Neural cell (in vitro differentiated cells): ENCODE results near the gene DCC. TPM values are rescaled to one million over a fixed set of nuclear protein-coding genes. Genes with fewer than 3 reads are reported as not detected.

Experiments used
- H2AFZ ChIP-seq: fragments of 200-600, 300-800 bp; sonication (generic), shearing (Covaris generic); 2 replicates; pipeline ENCODE4 v1.6.0; 2014; ENCODE audit warnings: low read depth, mild to moderate bottlenecking, antibody characterized with exemption, low read length, moderate library complexity
- H3F3A ChIP-seq: fragments of 200-600 bp; shearing (Covaris generic); 2 replicates; pipeline ENCODE4 v1.6.1; 2016; ENCODE audit warnings: mild to moderate bottlenecking, moderate library complexity, mixed read lengths, antibody characterized with exemption, low read length; ENCODE audit not compliant: insufficient read depth, poor library complexity, severe bottlenecking
- H3K27ac ChIP-seq: fragments of 200-600, 300-800 bp; sonication (generic), shearing (Covaris generic); 2 replicates; pipeline ENCODE4 v1.5.1; 2014; ENCODE audit warnings: mild to moderate bottlenecking, low read length, moderate library complexity
- H3K27me3 ChIP-seq: fragments of 300-800, 200-600 bp; sonication (generic), shearing (Covaris generic); 2 replicates; pipeline ENCODE4 v1.6.0; 2014; ENCODE audit warnings: mild to moderate bottlenecking, low read depth, low read length, moderate library complexity; ENCODE audit not compliant: insufficient read depth
- H3K36me3 ChIP-seq: fragments of 300-800, 200-600 bp; sonication (generic), shearing (Covaris generic); 2 replicates; pipeline ENCODE4 v1.5.1; 2014; ENCODE audit warnings: mild to moderate bottlenecking, antibody characterized with exemption, low read length, moderate library complexity; ENCODE audit not compliant: insufficient read depth
- H3K4me2 ChIP-seq: fragments of 300-800, 200-600 bp; sonication (generic), shearing (Covaris generic); 2 replicates; pipeline ENCODE4 v1.6.0; 2014; ENCODE audit warnings: mild to moderate bottlenecking, low read length
- H3K4me3 ChIP-seq: fragments of 300-800, 200-600 bp; sonication (generic), shearing (Covaris generic); 2 replicates; pipeline ENCODE4 v1.5.1; 2014; ENCODE audit warnings: mild to moderate bottlenecking, low read length, moderate library complexity
- H3K79me2 ChIP-seq: fragments of 200-600 bp; shearing (Covaris generic); replicated peaks from 2 replicates; pipeline ENCODE4 v1.6.0; 2014; ENCODE audit warnings: mild to moderate bottlenecking, low read length, moderate library complexity; ENCODE audit not compliant: insufficient read depth
- H3K9ac ChIP-seq: fragments of 300-800, 200-600 bp; sonication (generic), shearing (Covaris generic); 2 replicates; pipeline ENCODE4 v1.6.1; 2016; ENCODE audit warnings: mild to moderate bottlenecking, low read length, mixed read lengths
- H3K9me2 ChIP-seq: fragments of 200-600 bp; shearing (Covaris generic); 2 replicates; pipeline ENCODE4 v1.6.1; 2016; ENCODE audit warnings: mild to moderate bottlenecking, low read length, mixed read lengths; ENCODE audit not compliant: insufficient read depth
- H3K9me3 ChIP-seq: fragments of 200-600, 300-800 bp; sonication (generic), shearing (Covaris generic); 2 replicates; pipeline ENCODE4 v1.6.1; 2016; ENCODE audit warnings: mild to moderate bottlenecking, mixed run types, low read length, moderate library complexity, mixed read lengths
- H4K20me1 ChIP-seq: fragments of 200-600 bp; shearing (Covaris generic); 2 replicates; pipeline ENCODE4 v1.6.1; 2016; ENCODE audit warnings: mild to moderate bottlenecking, mixed run types; ENCODE audit not compliant: insufficient read depth
- EP300 ChIP-seq: fragments of 450-650 bp; conservative IDR thresholded peaks from 2 replicates; pipeline ENCODE4 v1.6.1; 2014; ENCODE audit warnings: antibody characterized with exemption, mild to moderate bottlenecking, moderate library complexity; ENCODE audit not compliant: poor library complexity, severe bottlenecking
- EZH2 ChIP-seq: fragments of 200-600, 300-800 bp; shearing (Covaris generic), sonication (generic); IDR thresholded peaks from 2 replicates; pipeline ENCODE4 v1.6.1; 2014; ENCODE audit warnings: antibody characterized with exemption, low read length, borderline replicate concordance, mild to moderate bottlenecking; ENCODE audit not compliant: insufficient read depth, poor library complexity, severe bottlenecking
- MXI1 ChIP-seq: fragments of 450-650 bp; conservative IDR thresholded peaks from 2 replicates; pipeline ENCODE4 v1.6.1; 2014; ENCODE audit warnings: antibody characterized with exemption, mild to moderate bottlenecking; ENCODE audit not compliant: poor library complexity, severe bottlenecking
- POLR2AphosphoS5 ChIP-seq: IDR thresholded peaks from 2 replicates; pipeline ENCODE4 v1.6.1; 2012
- RAD21 ChIP-seq: fragments of 450-650 bp; conservative IDR thresholded peaks from 2 replicates; pipeline ENCODE4 v1.6.1; 2014; ENCODE audit warnings: antibody characterized with exemption, mild to moderate bottlenecking, moderate library complexity
- SMC3 ChIP-seq: fragments of 450-650 bp; conservative IDR thresholded peaks from 2 replicates; pipeline ENCODE4 v1.6.1; 2014; ENCODE audit warnings: antibody characterized with exemption, mild to moderate bottlenecking, moderate library complexity; ENCODE audit not compliant: poor library complexity
- TAF1 ChIP-seq: IDR thresholded peaks from 2 replicates; pipeline ENCODE4 v1.6.1; 2012; ENCODE audit warnings: low read depth
- polyA plus RNA-seq: library from polyadenylated mRNA; depleted of rRNA; stranded (reverse); fragments of >200 nt; gene quantifications from 2 replicates; pipeline ENCODE4 v1.2.3, GENCODE V29; 2014
- TF ChIP-seq, protein P1 (sequence below): IDR thresholded peaks from 2 replicates; pipeline ENCODE4 v1.6.1; 2012; ENCODE audit warnings: borderline replicate concordance
- TF ChIP-seq, protein P2 (sequence below): fragments of 450-650 bp; IDR thresholded peaks from 2 replicates; pipeline ENCODE4 v1.5.1; 2014; ENCODE audit warnings: antibody characterized with exemption, mild to moderate bottlenecking, moderate library complexity; ENCODE audit not compliant: poor library complexity, severe bottlenecking

DCC gene
- polyA plus RNA-seq, 1 donor from 2014 or later = 40.7 TPM

DNA sequence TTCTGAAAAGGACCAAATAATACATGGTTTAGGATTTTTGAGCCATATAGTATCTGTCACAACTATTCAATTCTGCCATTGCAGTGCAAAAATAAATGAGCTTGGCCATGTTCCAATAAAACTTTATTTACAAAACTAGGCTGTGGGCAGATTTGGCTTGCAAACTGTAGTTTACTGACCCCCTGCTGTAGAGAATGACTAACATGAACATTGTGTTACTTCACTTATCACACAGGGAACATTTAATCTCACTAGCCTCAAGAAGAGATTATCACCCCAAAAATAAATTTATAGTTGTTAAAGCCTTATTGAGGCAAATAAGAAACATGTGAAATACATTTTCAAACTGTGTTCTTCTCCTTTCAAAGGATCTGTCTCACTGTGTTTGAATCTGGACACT lies 1118.3 kb downstream of the DCC start:
- Histone ChIP-seq H3K4me3 (no peak overlapping the region), H3K4me2 (no peak overlapping the region), H3K9me2 (no peaks in the 10 kb centered on the region), H3K9ac (no peak overlapping the region), H4K20me1 (no peaks in the 10 kb centered on the region), H2AFZ (no peak overlapping the region), H3K79me2 (no peaks in the 10 kb centered on the region), H3K36me3 (no peaks in the 10 kb centered on the region), H3K27me3 (no peaks in the 10 kb centered on the region), H3F3A (no peaks in the 10 kb centered on the region), H3K9me3 (no peaks in the 10 kb centered on the region), H3K27ac (no peak overlapping the region)
- TF ChIP-seq TAF1 (no peak), EZH2 (no peak), EP300 (no peak), RAD21 (no peak), POLR2AphosphoS5 (no peak), MXI1 (no peak), SMC3 (no peak)
- TF ChIP-seq, protein P1, sequence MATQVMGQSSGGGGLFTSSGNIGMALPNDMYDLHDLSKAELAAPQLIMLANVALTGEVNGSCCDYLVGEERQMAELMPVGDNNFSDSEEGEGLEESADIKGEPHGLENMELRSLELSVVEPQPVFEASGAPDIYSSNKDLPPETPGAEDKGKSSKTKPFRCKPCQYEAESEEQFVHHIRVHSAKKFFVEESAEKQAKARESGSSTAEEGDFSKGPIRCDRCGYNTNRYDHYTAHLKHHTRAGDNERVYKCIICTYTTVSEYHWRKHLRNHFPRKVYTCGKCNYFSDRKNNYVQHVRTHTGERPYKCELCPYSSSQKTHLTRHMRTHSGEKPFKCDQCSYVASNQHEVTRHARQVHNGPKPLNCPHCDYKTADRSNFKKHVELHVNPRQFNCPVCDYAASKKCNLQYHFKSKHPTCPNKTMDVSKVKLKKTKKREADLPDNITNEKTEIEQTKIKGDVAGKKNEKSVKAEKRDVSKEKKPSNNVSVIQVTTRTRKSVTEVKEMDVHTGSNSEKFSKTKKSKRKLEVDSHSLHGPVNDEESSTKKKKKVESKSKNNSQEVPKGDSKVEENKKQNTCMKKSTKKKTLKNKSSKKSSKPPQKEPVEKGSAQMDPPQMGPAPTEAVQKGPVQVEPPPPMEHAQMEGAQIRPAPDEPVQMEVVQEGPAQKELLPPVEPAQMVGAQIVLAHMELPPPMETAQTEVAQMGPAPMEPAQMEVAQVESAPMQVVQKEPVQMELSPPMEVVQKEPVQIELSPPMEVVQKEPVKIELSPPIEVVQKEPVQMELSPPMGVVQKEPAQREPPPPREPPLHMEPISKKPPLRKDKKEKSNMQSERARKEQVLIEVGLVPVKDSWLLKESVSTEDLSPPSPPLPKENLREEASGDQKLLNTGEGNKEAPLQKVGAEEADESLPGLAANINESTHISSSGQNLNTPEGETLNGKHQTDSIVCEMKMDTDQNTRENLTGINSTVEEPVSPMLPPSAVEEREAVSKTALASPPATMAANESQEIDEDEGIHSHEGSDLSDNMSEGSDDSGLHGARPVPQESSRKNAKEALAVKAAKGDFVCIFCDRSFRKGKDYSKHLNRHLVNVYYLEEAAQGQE = no peak
- TF ChIP-seq, protein P2, sequence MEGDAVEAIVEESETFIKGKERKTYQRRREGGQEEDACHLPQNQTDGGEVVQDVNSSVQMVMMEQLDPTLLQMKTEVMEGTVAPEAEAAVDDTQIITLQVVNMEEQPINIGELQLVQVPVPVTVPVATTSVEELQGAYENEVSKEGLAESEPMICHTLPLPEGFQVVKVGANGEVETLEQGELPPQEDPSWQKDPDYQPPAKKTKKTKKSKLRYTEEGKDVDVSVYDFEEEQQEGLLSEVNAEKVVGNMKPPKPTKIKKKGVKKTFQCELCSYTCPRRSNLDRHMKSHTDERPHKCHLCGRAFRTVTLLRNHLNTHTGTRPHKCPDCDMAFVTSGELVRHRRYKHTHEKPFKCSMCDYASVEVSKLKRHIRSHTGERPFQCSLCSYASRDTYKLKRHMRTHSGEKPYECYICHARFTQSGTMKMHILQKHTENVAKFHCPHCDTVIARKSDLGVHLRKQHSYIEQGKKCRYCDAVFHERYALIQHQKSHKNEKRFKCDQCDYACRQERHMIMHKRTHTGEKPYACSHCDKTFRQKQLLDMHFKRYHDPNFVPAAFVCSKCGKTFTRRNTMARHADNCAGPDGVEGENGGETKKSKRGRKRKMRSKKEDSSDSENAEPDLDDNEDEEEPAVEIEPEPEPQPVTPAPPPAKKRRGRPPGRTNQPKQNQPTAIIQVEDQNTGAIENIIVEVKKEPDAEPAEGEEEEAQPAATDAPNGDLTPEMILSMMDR = no peak

DNA sequence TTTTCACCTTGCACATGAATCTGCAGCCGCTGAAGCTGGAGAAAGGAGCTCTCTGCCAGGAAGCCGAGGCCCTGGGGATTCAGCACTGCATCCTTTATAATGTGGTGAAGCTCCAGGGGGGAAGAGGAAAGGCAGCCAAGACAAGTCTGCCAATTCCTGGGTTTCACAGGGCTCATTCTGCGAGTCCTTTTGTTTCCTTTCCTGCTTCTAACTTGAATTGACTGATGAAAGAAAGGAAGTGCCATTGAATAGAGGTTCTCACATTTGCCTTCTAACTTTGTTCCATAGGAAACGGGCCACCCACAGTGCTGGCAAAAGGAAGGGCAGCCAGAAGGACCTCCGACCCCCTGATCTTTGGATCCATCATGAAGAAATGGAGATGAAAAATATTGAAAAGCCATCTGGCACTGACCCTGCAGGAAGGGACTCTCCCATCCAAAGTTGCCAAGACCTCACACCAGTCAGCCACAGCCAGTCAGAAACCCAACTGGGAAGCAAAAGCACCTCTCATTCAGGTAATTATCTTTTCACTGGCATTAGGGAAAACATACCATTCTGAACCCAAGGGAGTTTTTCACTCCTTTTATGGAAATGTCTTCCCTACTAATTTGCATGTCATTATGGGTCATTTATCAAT lies 1119.1 kb downstream of the DCC start:
- H3K27ac ChIP-seq = no peak overlapping the region
- H3K9ac ChIP-seq = no peak overlapping the region
- no peaks in the 10 kb centered on the region for H3K36me3 ChIP-seq
- H3F3A ChIP-seq = no peaks in the 10 kb centered on the region
- H3K4me3 ChIP-seq = no peak overlapping the region
- no peaks in the 10 kb centered on the region for H3K9me2 ChIP-seq
- TF ChIP-seq MXI1 (no peak), TAF1 (no peak), EZH2 (no peak), RAD21 (no peak), EP300 (no peak), POLR2AphosphoS5 (no peak), SMC3 (no peak)
- TF ChIP-seq, protein P1 = no peak
- TF ChIP-seq, protein P2 = no peak
- H3K9me3 ChIP-seq = no peaks in the 10 kb centered on the region
- H4K20me1 ChIP-seq = no peaks in the 10 kb centered on the region
- no peak overlapping the region for H3K4me2 ChIP-seq
- H2AFZ ChIP-seq = no peak overlapping the region
- no peaks in the 10 kb centered on the region for H3K79me2 ChIP-seq
- no peaks in the 10 kb centered on the region for H3K27me3 ChIP-seq
